GM12878 (cell line): ENCODE results near the gene NAP1L4. TPM values are rescaled to one million over a fixed set of nuclear protein-coding genes. Genes with fewer than 3 reads are reported as not detected.

Experiments used
- ATAC-seq: fragments of 200-7000 bp; cut with Tn5 transposase; 3 replicates; pipeline ENCODE4 v1.9.1; 2020; ENCODE audit warnings: mild to moderate bottlenecking, moderate library complexity
- BruUV-seq: library from RNA; stranded (reverse); fragments of 400-500 nt; replicated peaks from 2 replicates; lab custom pipeline; 2021; lab: Mats Ljungman, UMichigan
- CTCF ChIA-PET: fragments of 300-600 bp; sonication (Branson Sonifier 250); formaldehyde crosslinking; extraction: SDS; loops from one replicate; lab custom pipeline; 2021; ENCODE audit warnings: inconsistent platforms; lab: Yijun Ruan, JAX
- POLR2A ChIA-PET: fragments of 350-600 bp; formaldehyde crosslinking; extraction: SDS; loops from one replicate; lab custom pipeline; 2021; ENCODE audit warnings: inconsistent platforms; lab: Charles Lee
- RAD21 ChIA-PET: fragments of 300-600 bp; sonication (Branson Sonifier 250); formaldehyde crosslinking; loops from one replicate; lab custom pipeline; 2023; ENCODE audit warnings: antibody characterized with exemption; ENCODE audit not compliant: unreplicated experiment; lab: Charles Lee
- SMC1A ChIA-PET: fragments of 300-600 bp; sonication (Branson Sonifier 250); formaldehyde crosslinking; loops from one replicate; lab custom pipeline; 2023; ENCODE audit not compliant: unreplicated experiment, uncharacterized antibody; lab: Charles Lee
- DNase-seq: peaks from one replicate; pipeline ENCODE4 v3.0.0-alpha.2; 2011; ENCODE audit warnings: low read depth, low spot score
- FAIRE-seq: peaks from 3 replicates; lab custom pipeline; 2011; peaks lifted over from hg19 to GRCh38; lab: Jason Lieb, UNC
- H2AFZ ChIP-seq: 2 replicates; pipeline ENCODE4 v1.6.0; 2011; ENCODE audit warnings: low read depth, low read length, control low read depth; ENCODE audit not compliant: control insufficient read depth
- H3K27ac ChIP-seq: 2 replicates; pipeline ENCODE4 v1.5.1; 2011; ENCODE audit warnings: control low read depth; ENCODE audit not compliant: control insufficient read depth, insufficient read depth
- H3K27me3 ChIP-seq, 2 experiments: replicated peaks in 1 of 2; 2 replicates each; pipeline versions ENCODE4 v1.6.0 to v1.6.1; 2011; ENCODE audit warnings: low read length in 1 of 2; ENCODE audit not compliant: control insufficient read depth in 2 of 2, insufficient read depth in 2 of 2
- H3K36me3 ChIP-seq, 2 experiments: 2 replicates each; pipeline ENCODE4 v1.5.1; 2011; ENCODE audit warnings: low read length in 1 of 2; ENCODE audit not compliant: control insufficient read depth in 2 of 2, insufficient read depth in 2 of 2
- H3K4me1 ChIP-seq: 2 replicates; pipeline ENCODE4 v1.6.1; 2011; ENCODE audit warnings: mild to moderate bottlenecking, low read length, moderate library complexity, mixed read lengths; ENCODE audit not compliant: control insufficient read depth, insufficient read depth
- H3K4me2 ChIP-seq: 2 replicates; pipeline ENCODE4 v1.6.0; 2011; ENCODE audit warnings: control low read depth; ENCODE audit not compliant: control insufficient read depth, insufficient read depth
- H3K4me3 ChIP-seq: fragments of 200-600 bp; sonication (generic); 2 replicates; pipeline ENCODE4 v1.5.1; 2016
- H3K79me2 ChIP-seq: 2 replicates; pipeline ENCODE4 v1.6.0; 2011; ENCODE audit warnings: low read length; ENCODE audit not compliant: control insufficient read depth, insufficient read depth
- H3K9ac ChIP-seq: 2 replicates; pipeline ENCODE4 v1.8.0; 2011; ENCODE audit warnings: low read length, control low read depth, mixed read lengths; ENCODE audit not compliant: control insufficient read depth, insufficient read depth
- H3K9me3 ChIP-seq: replicated peaks from 3 replicates; pipeline ENCODE4 v1.5.1; 2011; ENCODE audit warnings: mild to moderate bottlenecking, low read length; ENCODE audit not compliant: control insufficient read depth, insufficient read depth
- H4K20me1 ChIP-seq: 2 replicates; pipeline ENCODE4 v1.6.0; 2011; ENCODE audit not compliant: control insufficient read depth, insufficient read depth
- POLR2A ChIP-seq: IDR thresholded peaks from 2 replicates; pipeline ENCODE4 v1.6.1; 2011; ENCODE audit warnings: low read depth, mild to moderate bottlenecking, low read length
- WGBS: methylation state at CpG from one replicate; pipeline ENCODE4 v1.1.6; 2016; ENCODE audit warnings: low lambda C conversion rate; ENCODE audit not compliant: insufficient replicate concordance, insufficient coverage; ENCODE audit errors: missing lambda C conversion rate; 5-methylcytosine and 5-hydroxymethylcytosine counted together
- in situ Hi-C: fragments of 300-500 bp; cut with MboI; formaldehyde crosslinking; loops from 9 replicates; pipeline ENCODE4 v1.14.3; 2018; ENCODE audit warnings: mixed read lengths
- intact Hi-C: fragments of 100-400 bp; cut with micrococcal nuclease; formaldehyde crosslinking; loops from one replicate; pipeline ENCODE4 v1.14.2; 2022; ENCODE audit not compliant: unreplicated experiment
- polyA plus RNA-seq, 11 experiments: library from polyadenylated mRNA; depleted of rRNA in 4 of 11; unstranded in 6 of 11; stranded (reverse) in 5 of 11; fragments of >200 nt; fragmentation: Nextera tagmentation in 4 of 11; fragmentation: Illumina TruSeq in 1 of 11; extraction: Ambion mirVana in 4 of 11; extraction: Trizol in 1 of 11; gene quantifications; 1 replicate in 1 of 11; 2 replicates in 10 of 11; pipeline versions ENCODE4 v1.2.1 to v1.2.3, GENCODE V29; 2011 to 2016; ENCODE audit warnings: inconsistent platforms in 2 of 11, missing spikeins in 2 of 11, low read depth in 1 of 11
- total RNA-seq, 4 experiments: library from RNA; depleted of rRNA in 3 of 4; stranded (reverse); fragments of >200 nt in 3 of 4; fragmentation: Illumina TruSeq in 1 of 4; extraction: Trizol in 1 of 4; gene quantifications; 2 replicates each; pipeline versions ENCODE4 v1.2.1 to v1.2.3, GENCODE V29; 2013 to 2021
- TF ChIP-seq, protein P1 (sequence below): IDR thresholded peaks from 2 replicates; pipeline ENCODE4 v1.6.1; 2012; ENCODE audit warnings: improper control_type of control experiment, low read depth, low read length; ENCODE audit not compliant: insufficient replicate concordance

Gene NAP1L4
- total and polyA plus RNA-seq, 10 of the 15 experiments (the other 5 are each of a cell fraction or from before 2014, with no cell fraction given) = 24.8 to 198 (median 114) TPM

DNA sequence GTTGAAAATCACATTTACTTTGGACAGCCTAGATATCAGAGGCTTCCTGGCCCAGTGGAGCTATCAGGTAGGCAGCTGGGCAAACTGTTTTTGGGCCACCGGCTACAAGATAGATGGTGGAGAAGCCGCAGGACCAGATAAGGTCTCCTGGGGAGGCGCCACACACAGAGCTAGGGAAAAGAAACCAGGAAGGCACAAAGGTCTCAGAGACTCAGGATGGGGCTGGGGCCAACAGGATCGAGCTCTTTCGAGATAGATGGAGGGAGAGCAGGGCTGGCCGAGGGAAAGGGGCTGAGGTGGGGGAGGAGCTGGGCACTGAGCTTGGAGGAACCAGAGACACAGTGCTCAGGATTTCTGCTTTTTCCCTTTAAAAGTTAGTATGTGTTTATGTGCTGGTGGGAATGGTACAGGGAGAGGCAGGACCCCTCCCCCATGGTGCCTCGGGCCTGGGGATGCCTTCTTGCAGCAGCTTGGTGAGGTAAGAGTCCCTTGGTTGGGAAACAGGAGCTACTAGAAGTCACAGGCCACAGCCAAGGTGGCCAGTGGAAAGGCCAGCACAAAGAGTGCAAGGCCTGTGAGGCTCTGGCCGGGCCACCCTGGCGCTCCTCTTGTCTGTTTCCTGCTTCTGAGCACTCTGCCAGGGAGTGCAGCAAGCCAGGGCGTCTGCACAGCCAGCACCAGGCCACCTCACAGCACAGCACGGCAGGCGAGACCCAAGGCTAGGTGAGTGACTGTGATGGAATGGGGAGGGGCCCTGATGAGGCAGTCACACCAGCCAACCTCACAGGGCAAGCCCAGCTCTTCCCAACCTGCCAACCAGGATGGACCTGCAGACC, 11.5 kb upstream of the NAP1L4 start:
- Histone ChIP-seq H3K4me1 (no peaks in the 10 kb centered on the region), H3K27me3 (no peaks in the 10 kb centered on the region), H3K9ac (no peak overlapping the region), H3K9me3 (no peaks in the 10 kb centered on the region), H3K36me3 (peaks cover 8 to 27% of the 10 kb centered on the region in 2 experiments; a peak in 3 of 4 replicates), H3K27ac (no peak overlapping the region), H3K79me2 (no peaks in the 10 kb centered on the region), H3K4me3 (no peak overlapping the region), H4K20me1 (no peaks in the 10 kb centered on the region), H2AFZ (no peak overlapping the region), H3K4me2 (no peak overlapping the region)
- ATAC-seq (no peak), FAIRE-seq (no peak), DNase-seq (no peak)
- WGBS = 94% methylated on average over 12 of the region's 12 CpGs
- ChIA-PET CTCF (interaction anchor here (0.8 to 1.1 kb wide), 2 partner anchors 27 to 34 kb away, joined by 3 read pairs; no protein-coding TSS in a partner anchor), RAD21 (no interaction called here), POLR2A (interaction anchor here (0.7 kb wide), 1 partner anchor 11 kb away, joined by 3 read pairs; the partner anchor contains the start of gene NAP1L4), SMC1A (interaction anchor here (1.2 kb wide), 1 partner anchor 10 kb away, joined by 3 read pairs; no protein-coding TSS in a partner anchor)
- TF ChIP-seq POLR2A = 0 out of 2 replicates have a peak, but pooled peaks have one; percentile 11
- TF ChIP-seq, protein P1, sequence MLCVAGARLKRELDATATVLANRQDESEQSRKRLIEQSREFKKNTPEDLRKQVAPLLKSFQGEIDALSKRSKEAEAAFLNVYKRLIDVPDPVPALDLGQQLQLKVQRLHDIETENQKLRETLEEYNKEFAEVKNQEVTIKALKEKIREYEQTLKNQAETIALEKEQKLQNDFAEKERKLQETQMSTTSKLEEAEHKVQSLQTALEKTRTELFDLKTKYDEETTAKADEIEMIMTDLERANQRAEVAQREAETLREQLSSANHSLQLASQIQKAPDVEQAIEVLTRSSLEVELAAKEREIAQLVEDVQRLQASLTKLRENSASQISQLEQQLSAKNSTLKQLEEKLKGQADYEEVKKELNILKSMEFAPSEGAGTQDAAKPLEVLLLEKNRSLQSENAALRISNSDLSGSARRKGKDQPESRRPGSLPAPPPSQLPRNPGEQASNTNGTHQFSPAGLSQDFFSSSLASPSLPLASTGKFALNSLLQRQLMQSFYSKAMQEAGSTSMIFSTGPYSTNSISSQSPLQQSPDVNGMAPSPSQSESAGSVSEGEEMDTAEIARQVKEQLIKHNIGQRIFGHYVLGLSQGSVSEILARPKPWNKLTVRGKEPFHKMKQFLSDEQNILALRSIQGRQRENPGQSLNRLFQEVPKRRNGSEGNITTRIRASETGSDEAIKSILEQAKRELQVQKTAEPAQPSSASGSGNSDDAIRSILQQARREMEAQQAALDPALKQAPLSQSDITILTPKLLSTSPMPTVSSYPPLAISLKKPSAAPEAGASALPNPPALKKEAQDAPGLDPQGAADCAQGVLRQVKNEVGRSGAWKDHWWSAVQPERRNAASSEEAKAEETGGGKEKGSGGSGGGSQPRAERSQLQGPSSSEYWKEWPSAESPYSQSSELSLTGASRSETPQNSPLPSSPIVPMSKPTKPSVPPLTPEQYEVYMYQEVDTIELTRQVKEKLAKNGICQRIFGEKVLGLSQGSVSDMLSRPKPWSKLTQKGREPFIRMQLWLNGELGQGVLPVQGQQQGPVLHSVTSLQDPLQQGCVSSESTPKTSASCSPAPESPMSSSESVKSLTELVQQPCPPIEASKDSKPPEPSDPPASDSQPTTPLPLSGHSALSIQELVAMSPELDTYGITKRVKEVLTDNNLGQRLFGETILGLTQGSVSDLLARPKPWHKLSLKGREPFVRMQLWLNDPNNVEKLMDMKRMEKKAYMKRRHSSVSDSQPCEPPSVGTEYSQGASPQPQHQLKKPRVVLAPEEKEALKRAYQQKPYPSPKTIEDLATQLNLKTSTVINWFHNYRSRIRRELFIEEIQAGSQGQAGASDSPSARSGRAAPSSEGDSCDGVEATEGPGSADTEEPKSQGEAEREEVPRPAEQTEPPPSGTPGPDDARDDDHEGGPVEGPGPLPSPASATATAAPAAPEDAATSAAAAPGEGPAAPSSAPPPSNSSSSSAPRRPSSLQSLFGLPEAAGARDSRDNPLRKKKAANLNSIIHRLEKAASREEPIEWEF = no peak
- intact Hi-C loops = no loop called here
- in situ Hi-C loops = no loop called here
- no TSS peak for BruUV-seq
